Measurements from ENCODE around the gene JSRP1.

JSRP1 gene

DNA sequence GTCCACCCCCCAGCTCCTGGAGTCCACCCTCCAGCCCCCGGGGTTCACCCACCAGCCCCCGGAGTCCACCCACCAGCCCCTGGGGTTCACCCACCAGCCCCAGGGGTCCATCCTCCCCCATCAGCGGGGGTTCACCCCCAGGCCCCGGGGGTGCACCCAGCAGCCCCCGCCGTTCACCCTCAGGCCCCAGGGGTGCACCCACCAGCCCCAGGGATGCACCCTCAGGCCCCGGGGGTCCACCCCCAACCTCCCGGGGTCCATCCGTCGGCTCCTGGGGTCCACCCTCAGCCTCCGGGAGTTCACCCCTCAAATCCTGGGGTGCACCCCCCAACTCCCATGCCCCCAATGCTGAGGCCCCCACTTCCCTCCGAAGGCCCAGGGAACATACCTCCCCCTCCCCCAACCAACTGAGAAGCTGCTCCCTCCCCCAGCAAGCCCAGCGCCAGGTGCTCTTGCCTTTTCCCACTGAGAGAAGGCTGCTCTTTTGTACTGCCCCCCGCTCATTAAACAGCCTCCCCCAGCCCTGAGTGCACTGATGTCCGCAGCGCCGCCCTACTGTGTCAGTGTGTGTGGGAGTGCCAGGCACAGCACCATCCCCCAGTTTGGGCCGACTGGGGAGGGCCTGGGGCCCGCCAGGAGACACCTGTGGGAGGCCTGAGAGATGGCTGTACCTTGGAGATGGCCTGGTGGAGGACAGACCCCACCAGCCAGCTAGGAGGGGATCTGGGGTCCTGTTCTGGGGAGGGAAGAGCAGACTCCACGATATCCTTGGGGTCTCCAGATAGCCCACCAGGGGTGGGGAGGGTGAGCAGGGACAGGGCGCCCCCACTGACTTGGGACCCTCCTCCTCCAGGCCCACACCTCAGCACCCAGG lies 7.8 kb downstream of the JSRP1 start:
- ChIA-PET CTCF (no interaction called here), POLR2A (interaction anchor here (1.1 to 1.6 kb wide), 2 partner anchors 9 to 10 kb away, joined by 4 read pairs; no protein-coding TSS in a partner anchor)
- TF ChIP-seq FOXK2 (IDR thresholded peaks at IDR 0.05), result no peak
- DNase-seq (ENCODE audit: extremely low spot score), result no peak

- CTCF ChIA-PET, result no interaction called here
- TF ChIP-seq FOXM1 (IDR thresholded peaks at IDR 0.05; ENCODE audit: borderline replicate concordance), result no peak
- no peak for TF ChIP-seq CTBP1 (IDR thresholded peaks at IDR 0.05; ENCODE audit: borderline replicate concordance)
- TF ChIP-seq LEF1 (IDR thresholded peaks at IDR 0.05; ENCODE audit: borderline replicate concordance), result no peak
- TF ChIP-seq SP1 (IDR thresholded peaks at IDR 0.05), result no peak
- no peak for TF ChIP-seq HDGF (IDR thresholded peaks at IDR 0.05; ENCODE audit: borderline replicate concordance)
- TF ChIP-seq ELF4 (IDR thresholded peaks at IDR 0.05), result no peak
- no peak for TF ChIP-seq FOXK2 (IDR thresholded peaks at IDR 0.05)
- no peak for TF ChIP-seq TARDBP (IDR thresholded peaks at IDR 0.05)
- no peak for TF ChIP-seq FOXA1 (IDR thresholded peaks at IDR 0.05)
- TF ChIP-seq L3MBTL2 (conservative IDR thresholded peaks at IDR 0.05), result no peak
- no peak for TF ChIP-seq SUZ12 (IDR thresholded peaks at IDR 0.05)
- no peak for TF ChIP-seq NFRKB (IDR thresholded peaks at IDR 0.05)
- TF ChIP-seq ARNT (IDR thresholded peaks at IDR 0.05), result no peak
- no peak for TF ChIP-seq PKNOX1 (IDR thresholded peaks at IDR 0.05)
- TF ChIP-seq ZNF384 (IDR thresholded peaks at IDR 0.05), result no peak
- TF ChIP-seq BHLHE40 (IDR thresholded peaks at IDR 0.05; ENCODE audit: borderline replicate concordance), result no peak
- POLR2A ChIA-PET, result no interaction called here
Measured at GRCh38 chr19:2247433-2248101, 8.7 kb downstream of the JSRP1 start.

DNA sequence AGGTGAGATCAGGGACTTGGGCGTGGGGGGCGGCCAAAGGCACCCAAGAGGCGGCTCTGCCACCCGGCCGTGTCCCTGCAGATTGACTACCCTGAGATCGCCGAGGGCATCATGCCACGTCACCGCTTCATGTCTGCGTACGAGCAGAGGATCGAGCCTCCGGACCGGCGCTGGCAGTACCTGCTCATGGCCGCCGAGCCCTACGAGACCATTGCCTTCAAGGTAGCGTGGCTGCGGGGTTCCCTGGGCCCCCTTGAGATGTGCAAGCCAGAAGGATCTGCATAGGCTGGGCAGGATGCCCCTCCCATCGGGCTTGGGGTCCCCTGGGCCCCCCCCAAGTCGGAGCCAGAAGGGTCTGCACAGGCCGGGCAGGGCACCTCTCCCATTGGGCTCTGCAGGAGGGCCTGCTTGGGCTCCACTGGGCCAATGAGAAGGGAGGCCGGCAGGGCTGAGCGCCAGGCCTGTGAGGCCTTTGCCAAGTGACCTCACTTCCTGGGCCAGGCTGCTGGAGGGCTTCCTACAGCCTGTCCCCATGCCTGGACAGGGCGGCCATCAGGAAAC lies 9.3 kb downstream of the JSRP1 start:
- TF ChIP-seq SP1 (IDR thresholded peaks at IDR 0.05) (no peak), NFRKB (IDR thresholded peaks at IDR 0.05) (no peak), TARDBP (IDR thresholded peaks at IDR 0.05) (no peak), CTBP1 (IDR thresholded peaks at IDR 0.05; ENCODE audit: borderline replicate concordance) (no peak), FOXM1 (IDR thresholded peaks at IDR 0.05; ENCODE audit: borderline replicate concordance) (no peak), BHLHE40 (IDR thresholded peaks at IDR 0.05; ENCODE audit: borderline replicate concordance) (no peak), L3MBTL2 (conservative IDR thresholded peaks at IDR 0.05) (no peak), HDGF (IDR thresholded peaks at IDR 0.05; ENCODE audit: borderline replicate concordance) (no peak), FOXA1 (IDR thresholded peaks at IDR 0.05) (no peak), PKNOX1 (IDR thresholded peaks at IDR 0.05) (no peak), SUZ12 (IDR thresholded peaks at IDR 0.05) (no peak), FOXK2 (IDR thresholded peaks at IDR 0.05) (no peak), ZNF384 (IDR thresholded peaks at IDR 0.05) (no peak), ELF4 (IDR thresholded peaks at IDR 0.05) (no peak), LEF1 (IDR thresholded peaks at IDR 0.05; ENCODE audit: borderline replicate concordance) (no peak), ARNT (IDR thresholded peaks at IDR 0.05) (no peak)
- DNase-seq (ENCODE audit: extremely low spot score), result no peak
- CTCF ChIA-PET, result interaction anchor here (0.6 kb wide), 1 partner anchor 771 kb away, joined by 3 read pairs; no protein-coding TSS in a partner anchor
- POLR2A ChIA-PET, result no interaction called here

More at GRCh38 chr19:2247433-2248101, 8.7 kb downstream of the JSRP1 start:
- no peak for DNase-seq (ENCODE audit: extremely low spot score)

DNA sequence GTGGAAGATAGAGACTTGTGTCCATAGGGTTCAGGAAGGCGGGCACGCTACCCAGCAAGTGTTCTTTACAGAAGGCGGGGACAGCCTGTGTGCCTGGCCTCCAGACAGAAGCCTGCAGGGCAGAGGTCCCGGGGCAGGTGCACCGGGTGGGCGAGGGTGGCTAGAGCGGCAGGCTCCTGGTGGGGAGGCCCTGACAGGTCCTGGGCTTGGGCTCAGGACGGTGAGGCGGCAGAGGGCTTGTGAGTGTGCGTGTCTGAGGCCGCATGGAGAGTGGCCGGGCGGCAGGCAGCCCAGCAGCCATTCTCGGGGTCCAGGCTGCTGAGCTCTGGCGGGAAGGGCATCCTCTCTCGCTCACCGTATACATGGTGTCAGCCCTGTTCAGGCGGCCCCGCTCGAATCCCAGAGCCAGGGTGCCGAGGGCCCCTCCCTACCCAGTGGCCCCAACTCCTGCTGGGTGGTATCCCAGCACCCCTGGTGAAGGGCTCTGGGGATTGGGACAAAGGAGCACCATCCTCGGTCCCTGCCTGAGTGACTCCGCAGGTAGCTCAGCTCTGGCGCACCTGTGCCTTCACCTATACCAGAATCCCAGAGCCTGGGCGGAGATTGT lies 10.1 kb downstream of the JSRP1 start:
- TF ChIP-seq PKNOX1 (IDR thresholded peaks at IDR 0.05) (no peak), ARNT (IDR thresholded peaks at IDR 0.05) (no peak), SUZ12 (IDR thresholded peaks at IDR 0.05) (no peak), FOXK2 (IDR thresholded peaks at IDR 0.05) (no peak), CTBP1 (IDR thresholded peaks at IDR 0.05; ENCODE audit: borderline replicate concordance) (no peak), TARDBP (IDR thresholded peaks at IDR 0.05) (no peak), LEF1 (IDR thresholded peaks at IDR 0.05; ENCODE audit: borderline replicate concordance) (no peak), SP1 (IDR thresholded peaks at IDR 0.05) (no peak), ELF4 (IDR thresholded peaks at IDR 0.05) (no peak), HDGF (IDR thresholded peaks at IDR 0.05; ENCODE audit: borderline replicate concordance) (no peak), FOXM1 (IDR thresholded peaks at IDR 0.05; ENCODE audit: borderline replicate concordance) (no peak), NFRKB (IDR thresholded peaks at IDR 0.05) (no peak), L3MBTL2 (conservative IDR thresholded peaks at IDR 0.05) (no peak), BHLHE40 (IDR thresholded peaks at IDR 0.05; ENCODE audit: borderline replicate concordance) (no peak), FOXA1 (IDR thresholded peaks at IDR 0.05) (no peak), ZNF384 (IDR thresholded peaks at IDR 0.05) (no peak)
- POLR2A ChIA-PET, result interaction anchor here (1.2 kb wide), 1 partner anchor 8 kb away, joined by 3 read pairs; no protein-coding TSS in a partner anchor
- CTCF ChIA-PET, result interaction anchor here (0.6 kb wide), 1 partner anchor 770 kb away, joined by 3 read pairs; no protein-coding TSS in a partner anchor
- DNase-seq (ENCODE audit: extremely low spot score), result no peak

DNA sequence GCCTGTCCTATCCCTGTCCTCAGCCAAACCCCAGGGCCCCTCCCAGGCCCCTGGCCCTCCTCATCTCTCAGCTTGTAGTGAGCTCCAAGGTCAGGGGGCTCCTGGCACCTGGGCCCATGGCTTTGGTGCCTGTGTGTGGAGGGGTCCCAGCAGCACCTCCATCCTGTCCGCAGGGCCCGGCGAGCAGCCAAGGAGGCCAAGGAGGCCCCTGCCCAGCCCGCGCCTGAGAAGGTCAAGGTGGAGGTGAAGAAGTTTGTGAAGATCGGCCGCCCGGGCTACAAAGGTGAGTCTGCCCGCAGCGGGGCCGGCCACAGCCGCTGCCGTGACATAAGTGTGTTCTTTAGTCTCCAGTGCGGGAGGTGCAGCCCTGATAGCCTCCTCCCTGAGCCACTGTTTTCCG lies 10.9 kb downstream of the JSRP1 start:
- DNase-seq (ENCODE audit: extremely low spot score), result no peak
- TF ChIP-seq ZNF384 (IDR thresholded peaks at IDR 0.05), result no peak
- TF ChIP-seq L3MBTL2 (conservative IDR thresholded peaks at IDR 0.05), result no peak
- no peak for TF ChIP-seq ARNT (IDR thresholded peaks at IDR 0.05)
- TF ChIP-seq HDGF (IDR thresholded peaks at IDR 0.05; ENCODE audit: borderline replicate concordance), result no peak
- no peak for TF ChIP-seq PKNOX1 (IDR thresholded peaks at IDR 0.05)
- TF ChIP-seq SUZ12 (IDR thresholded peaks at IDR 0.05), result no peak
- no peak for TF ChIP-seq BHLHE40 (IDR thresholded peaks at IDR 0.05; ENCODE audit: borderline replicate concordance)
- ChIA-PET POLR2A (interaction anchor here (1.2 kb wide), 1 partner anchor 9 kb away, joined by 3 read pairs; no protein-coding TSS in a partner anchor), CTCF (no interaction called here)

Data from HEK293T (cell line).